Calu3 (cell line): ENCODE data around the gene SURF6. TPM values are rescaled to one million over a fixed set of nuclear protein-coding genes. Genes with fewer than 3 reads are reported as not detected.

Source experiments
- BruUV-seq: library from RNA; stranded (reverse); fragments of 400-500 nt; replicated peaks from 2 replicates; lab custom pipeline; 2021; lab: Mats Ljungman, UMichigan
- CTCF ChIA-PET: fragments of 300-600 bp; sonication (Branson Sonifier 250); formaldehyde crosslinking; loops from one replicate; lab custom pipeline; 2022; ENCODE audit warnings: antibody characterized with exemption; lab: Charles Lee
- DNase-seq: peaks from one replicate; pipeline ENCODE4 v3.0.0; 2022
- H3K27ac Mint-ChIP-seq: one replicate; pipeline ENCODE4 v1.8.0; 2022; ENCODE audit warnings: mixed read lengths; ENCODE audit not compliant: unreplicated experiment
- H3K27me3 Mint-ChIP-seq: one replicate; pipeline ENCODE4 v1.8.0; 2022; ENCODE audit warnings: mixed read lengths; ENCODE audit not compliant: unreplicated experiment
- H3K36me3 Mint-ChIP-seq: one replicate; pipeline ENCODE4 v1.8.0; 2022; ENCODE audit warnings: mild to moderate bottlenecking, moderate library complexity, mixed read lengths; ENCODE audit not compliant: insufficient read depth, unreplicated experiment
- H3K4me1 Mint-ChIP-seq: one replicate; pipeline ENCODE4 v1.8.0; 2022; ENCODE audit warnings: mild to moderate bottlenecking, low read depth, mixed read lengths; ENCODE audit not compliant: unreplicated experiment
- H3K4me3 Mint-ChIP-seq: one replicate; pipeline ENCODE4 v1.8.0; 2022; ENCODE audit warnings: mild to moderate bottlenecking, low read depth, moderate library complexity, mixed read lengths; ENCODE audit not compliant: unreplicated experiment
- H3K9me3 Mint-ChIP-seq: one replicate; pipeline ENCODE4 v1.8.0; 2022; ENCODE audit warnings: low read depth, mixed read lengths; ENCODE audit not compliant: unreplicated experiment
- CTCF ChIP-seq: fragments of 200-600 bp; IDR thresholded peaks from one replicate; pipeline ENCODE4 v1.8.0; 2022; ENCODE audit warnings: antibody characterized with exemption; ENCODE audit not compliant: unreplicated experiment
- intact Hi-C: fragments of 100-400 bp; cut with micrococcal nuclease; formaldehyde crosslinking; loops from one replicate; pipeline ENCODE4 v1.10.0; 2022; ENCODE audit not compliant: unreplicated experiment
- total RNA-seq: library from RNA; stranded (reverse); gene quantifications from 2 replicates; pipeline ENCODE4 v1.2.3, GENCODE V29; 2022

Gene SURF6
- total RNA-seq, 1 experiment from 2014 or later, result 20.4 TPM

GRCh38 chr9:133305731-133306130 is 30.3 kb downstream of the SURF6 start:
- CTCF ChIA-PET, result no interaction called here
- no peak for TF ChIP-seq CTCF
- intact Hi-C loops, result no loop called here
- Mint-ChIP-seq H3K27ac (no peak overlapping the region), H3K4me3 (no peak overlapping the region), H3K4me1 (no peaks in the 10 kb centered on the region), H3K36me3 (no peaks in the 10 kb centered on the region), H3K27me3 (peaks cover 69% of the 10 kb centered on the region), H3K9me3 (peaks cover 7% of the 10 kb centered on the region)
- DNase-seq, result no peak
- no TSS peak for BruUV-seq

GRCh38 chr9:133304477-133305377 is 31.3 kb downstream of the SURF6 start:
- no TSS peak for BruUV-seq
- Mint-ChIP-seq H3K27me3 (peaks cover 62% of the 10 kb centered on the region), H3K9me3 (peaks cover 5% of the 10 kb centered on the region), H3K4me1 (no peaks in the 10 kb centered on the region), H3K4me3 (no peak overlapping the region), H3K36me3 (no peaks in the 10 kb centered on the region), H3K27ac (no peak overlapping the region)
- intact Hi-C loops, result no loop called here
- TF ChIP-seq CTCF, result no peak
- CTCF ChIA-PET, result no interaction called here
- DNase-seq, result no peak

GRCh38 chr9:133304158-133304470 is 31.9 kb downstream of the SURF6 start:
- Mint-ChIP-seq H3K27ac (no peak overlapping the region), H3K27me3 (peaks cover 62% of the 10 kb centered on the region), H3K36me3 (no peaks in the 10 kb centered on the region), H3K4me3 (no peak overlapping the region), H3K9me3 (no peaks in the 10 kb centered on the region), H3K4me1 (no peaks in the 10 kb centered on the region)
- intact Hi-C loops, result no loop called here
- no TSS peak for BruUV-seq
- no peak for TF ChIP-seq CTCF
- DNase-seq, result no peak
- CTCF ChIA-PET, result no interaction called here

- TF ChIP-seq CTCF, result no peak
- CTCF ChIA-PET, result no interaction called here
Measured at GRCh38 chr9:133303266-133304157, 32.5 kb downstream of the SURF6 start.

More at GRCh38 chr9:133303266-133304157, 32.5 kb downstream of the SURF6 start:
- Mint-ChIP-seq H3K4me1 (no peaks in the 10 kb centered on the region), H3K4me3 (no peak overlapping the region), H3K9me3 (no peaks in the 10 kb centered on the region), H3K27ac (no peak overlapping the region), H3K36me3 (no peaks in the 10 kb centered on the region), H3K27me3 (peaks cover 62% of the 10 kb centered on the region)
- no TSS peak for BruUV-seq
- intact Hi-C loops, result no loop called here
- DNase-seq, result no peak
